Activated CD8-positive, alpha-beta memory T cell treated with anti-CD3 and anti-CD28 coated beads, Interleukin-2, amount 50 U/mL, for 24 hours (primary cell): Measurements from ENCODE around the gene DDX5.
"Not testable (repeated sequence)": the region's sequence is repeated elsewhere in the genome, so short reads cannot be mapped to it uniquely, and the experiment has no call there.

Source experiments
- DNase-seq: peaks from one replicate; pipeline ENCODE4 v3.0.0-alpha.2; 2020; ENCODE audit errors: extremely low read depth

The DDX5 gene

DNA sequence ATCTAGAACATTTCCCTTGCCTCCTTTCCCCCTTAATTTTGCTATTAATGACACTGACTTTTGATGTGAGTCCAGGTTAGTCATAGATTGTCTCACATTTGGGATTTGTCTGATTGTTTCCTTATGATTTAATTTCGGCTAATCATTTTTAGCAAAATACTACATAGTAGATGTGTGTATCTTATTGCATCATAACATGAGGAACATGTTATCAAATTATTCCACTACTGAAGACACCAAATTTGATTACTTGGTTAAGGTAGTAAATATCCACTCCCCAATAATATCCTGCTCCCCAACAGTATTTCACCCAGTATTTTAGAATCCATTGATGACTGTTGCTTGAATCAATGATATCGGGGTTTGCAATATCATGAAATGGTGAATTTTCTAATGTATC is 12.0 kb downstream of the DDX5 start:
- DNase-seq: no peak

DNA sequence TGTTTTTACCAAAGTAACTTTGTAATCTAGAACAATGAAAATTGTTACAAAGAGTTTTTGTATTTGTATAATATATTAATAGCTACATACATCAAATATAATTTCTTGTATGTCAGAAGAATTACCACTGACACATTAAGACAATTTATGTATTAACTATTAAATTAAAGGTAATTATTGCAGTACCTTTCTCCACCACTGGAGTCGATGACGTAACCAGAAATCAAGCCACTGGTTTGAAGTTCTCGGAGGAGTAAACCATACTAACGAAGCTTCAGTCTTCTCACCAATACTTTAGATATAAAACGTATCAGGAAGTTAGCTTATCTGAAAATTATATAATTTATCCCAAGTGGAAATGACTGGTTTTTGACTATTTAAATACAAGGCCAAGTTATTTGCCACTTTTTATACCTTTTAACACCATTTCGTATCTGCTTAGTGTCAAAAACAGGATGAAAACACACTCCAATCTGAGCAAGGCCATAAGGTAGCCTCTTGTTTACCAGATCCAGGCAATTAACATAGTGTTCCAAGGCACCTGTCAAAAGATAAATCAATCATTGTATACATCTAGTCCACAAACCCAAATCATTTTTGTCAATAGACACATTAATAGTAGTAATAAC is 13.5 kb downstream of the DDX5 start:
- DNase-seq: no peak

DNA sequence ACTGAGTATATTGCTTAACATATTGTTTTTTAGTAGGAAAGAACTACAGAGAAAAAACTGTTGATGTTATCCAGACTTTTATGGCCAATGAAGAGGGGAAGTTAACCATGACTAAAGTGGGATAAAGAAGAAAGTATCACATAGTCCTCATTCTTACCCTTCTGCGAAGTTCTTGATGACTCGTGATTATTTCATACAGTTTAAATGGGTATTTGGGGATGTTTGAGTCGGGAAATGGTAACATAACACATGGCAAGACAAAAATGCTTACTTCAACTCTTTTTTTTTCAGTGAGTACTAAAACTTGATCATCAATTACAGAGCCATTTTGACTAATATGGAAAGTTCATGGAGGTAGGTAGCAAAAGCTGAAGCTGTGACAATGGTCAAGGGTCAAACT is 14.1 kb downstream of the DDX5 start:
- no peak for DNase-seq

DNA sequence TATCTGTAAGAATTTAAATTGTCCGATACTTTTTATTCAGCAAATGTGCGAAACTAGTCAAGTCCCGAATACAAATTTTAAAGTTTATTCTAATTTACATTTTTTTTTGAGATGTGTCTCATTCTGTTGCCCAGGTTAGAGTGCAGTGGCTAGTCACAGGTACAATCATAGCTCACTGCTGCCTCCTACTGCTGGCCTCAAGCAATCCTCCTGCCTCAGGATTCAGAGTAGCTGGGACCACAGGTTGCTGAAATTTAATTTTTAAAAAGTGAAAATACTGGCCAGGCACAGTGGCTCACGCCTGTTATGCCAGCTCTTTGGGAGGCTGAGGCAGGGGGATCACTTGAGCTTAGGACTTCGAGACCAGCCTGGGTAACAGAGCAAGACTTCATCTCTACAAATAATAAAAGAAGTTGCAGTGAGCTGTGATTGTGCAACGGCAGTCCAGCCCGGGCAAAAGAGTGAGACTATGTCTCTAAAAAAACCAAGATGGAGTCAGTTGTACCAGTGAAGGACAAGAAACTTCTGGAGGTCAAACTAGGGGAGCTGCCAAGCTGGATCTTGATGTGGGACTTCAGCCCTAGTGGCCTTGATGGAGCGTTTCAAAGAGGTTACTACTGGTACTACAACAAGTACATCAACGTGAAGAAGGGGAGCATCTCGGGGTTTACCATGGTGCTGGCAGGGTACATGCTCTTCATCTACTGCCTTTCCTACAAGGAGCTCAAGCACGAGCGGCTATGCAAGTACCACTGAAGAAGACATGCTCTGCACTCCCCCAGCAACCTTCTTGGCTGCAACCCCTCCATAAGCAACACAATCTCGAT is 14.8 kb downstream of the DDX5 start:
- DNase-seq: no peak

DNA sequence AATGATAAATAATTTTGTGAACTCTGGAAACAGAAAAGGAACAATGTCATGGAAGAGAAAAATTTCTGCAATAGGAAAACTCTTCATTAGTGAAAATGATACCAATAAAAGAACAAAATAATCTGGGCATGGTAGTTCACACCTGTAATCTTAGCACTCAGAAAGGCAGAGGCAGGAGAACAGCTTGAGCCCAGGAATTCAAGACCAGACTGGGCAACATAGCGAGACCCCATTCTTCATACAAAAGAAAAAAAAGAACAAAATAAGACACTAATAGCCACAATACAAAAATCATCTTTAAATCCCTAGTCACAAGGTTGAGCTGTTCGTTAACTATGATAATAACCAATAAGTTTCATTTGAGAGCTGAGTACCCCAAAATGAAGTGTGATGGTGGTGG is 17.8 kb downstream of the DDX5 start:
- DNase-seq: no peak

- DNase-seq: no peak
These were observed 21.7 kb downstream of the DDX5 start for GRCh38 chr17:64484380-64484779.

- DNase-seq: no peak
These were observed 25.1 kb downstream of the DDX5 start for GRCh38 chr17:64480951-64481350.

DNA sequence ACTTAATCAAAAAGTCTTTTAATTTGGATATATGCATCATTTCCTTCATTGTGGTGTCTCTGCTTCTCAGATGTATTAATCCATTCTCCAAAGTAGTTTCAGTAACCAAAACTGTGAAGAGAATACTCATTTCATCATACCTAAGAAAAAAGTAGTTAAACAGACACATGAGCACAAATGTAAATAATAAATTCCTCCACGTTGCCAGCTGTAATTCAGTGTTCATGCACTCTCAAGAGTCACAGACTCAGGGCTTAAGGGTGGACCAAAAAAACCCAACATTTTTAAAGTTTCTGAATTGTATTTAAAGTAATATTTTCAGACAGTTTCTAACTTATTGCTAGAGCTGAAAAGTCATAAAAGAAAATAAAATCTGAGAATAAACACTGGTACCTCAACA is 28.2 kb downstream of the DDX5 start:
- no peak for DNase-seq

- no peak for DNase-seq
These were observed 33.5 kb downstream of the DDX5 start for GRCh38 chr17:64472564-64472963.

DNA sequence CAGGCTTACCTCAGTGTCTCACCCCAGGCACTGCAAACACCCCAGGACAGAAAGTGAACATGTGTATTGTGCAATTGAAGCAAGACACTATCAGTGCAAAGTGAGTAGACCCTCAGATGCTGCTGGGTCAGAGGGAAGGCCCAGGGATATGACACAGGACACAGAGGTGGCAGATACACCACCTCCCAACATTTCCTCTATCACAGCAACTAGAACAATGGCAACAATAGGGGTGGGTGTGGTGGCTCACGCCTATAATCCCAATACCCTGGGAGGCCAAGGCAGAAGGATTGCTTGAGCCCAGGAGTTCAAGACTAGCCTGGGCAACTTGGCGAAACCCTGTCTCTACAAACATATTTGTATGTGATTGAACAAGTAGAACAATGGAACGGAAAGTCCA is 34.6 kb downstream of the DDX5 start:
- DNase-seq: no peak

DNA sequence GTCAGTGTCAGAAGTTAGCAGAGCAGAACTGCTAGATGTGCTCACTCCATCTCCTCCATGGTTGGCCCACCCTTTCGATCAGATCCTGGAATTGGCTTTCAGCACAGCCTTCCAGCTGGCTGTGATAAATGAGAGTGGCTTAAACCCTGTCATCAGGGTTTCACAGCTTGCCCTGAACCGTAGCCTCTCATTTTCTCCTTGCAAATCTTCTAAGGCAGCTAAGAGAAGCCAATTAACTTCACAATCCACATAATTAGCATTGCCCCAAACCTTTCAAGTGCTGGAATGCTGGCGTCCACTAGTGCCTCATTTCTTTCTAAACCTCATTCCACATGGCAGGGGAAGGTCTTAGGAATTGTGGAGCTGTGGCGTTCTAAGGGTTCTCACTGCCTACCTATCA is 35.5 kb downstream of the DDX5 start:
- DNase-seq: no peak

DNA sequence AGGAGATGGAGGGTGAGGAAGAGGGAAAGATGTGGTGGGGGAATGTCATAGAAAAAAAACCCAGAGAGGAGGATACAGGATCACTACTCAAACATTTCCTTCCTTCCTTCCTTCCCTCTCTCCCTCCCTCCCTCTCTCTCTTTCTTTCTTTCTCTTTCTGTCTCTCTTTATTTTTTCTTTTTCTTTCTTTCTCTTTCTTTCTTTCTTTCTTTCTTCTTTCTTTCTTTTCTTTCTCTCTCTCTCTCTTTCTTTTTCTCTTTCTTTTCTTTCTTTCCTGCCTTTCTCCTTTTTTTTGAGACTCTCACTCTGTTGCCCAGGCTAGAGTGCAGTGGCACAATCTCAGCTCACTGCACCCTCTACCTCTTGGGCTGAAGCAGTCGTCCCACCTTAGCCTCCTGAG is 39.3 kb downstream of the DDX5 start:
- not testable (repeated sequence) for DNase-seq

- DNase-seq: no peak
These were observed 39.9 kb downstream of the DDX5 start for GRCh38 chr17:64466019-64466735.

GRCh38 chr17:64461788-64462187 is 44.3 kb downstream of the DDX5 start:
- no peak for DNase-seq

DNA sequence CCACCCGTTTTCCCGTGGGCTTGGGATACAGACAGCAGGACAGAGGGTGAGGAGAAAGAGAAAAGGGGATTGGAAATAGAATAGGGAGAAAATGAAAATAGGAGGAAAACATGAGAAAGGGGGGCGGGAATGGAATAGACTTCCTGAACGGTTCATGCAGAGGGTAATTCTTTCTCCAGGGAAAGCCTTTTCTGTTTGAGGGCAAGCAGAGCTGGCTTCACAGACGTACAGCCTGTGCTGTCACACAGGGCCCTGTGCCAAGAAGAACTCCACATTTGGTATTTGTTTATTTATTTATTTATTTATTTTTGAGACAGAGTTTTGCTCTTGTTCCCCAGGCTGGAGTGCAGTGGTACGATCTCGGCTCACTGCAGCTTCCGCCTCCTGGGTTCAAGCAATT is 45.1 kb downstream of the DDX5 start:
- no peak for DNase-seq

- not testable (repeated sequence) for DNase-seq
These were observed 46.3 kb downstream of the DDX5 start for GRCh38 chr17:64459818-64460217.

- no peak for DNase-seq
These were observed 46.8 kb downstream of the DDX5 start for GRCh38 chr17:64459284-64459747.

- DNase-seq: no peak
These were observed 47.3 kb downstream of the DDX5 start for GRCh38 chr17:64458756-64459155.

DNA sequence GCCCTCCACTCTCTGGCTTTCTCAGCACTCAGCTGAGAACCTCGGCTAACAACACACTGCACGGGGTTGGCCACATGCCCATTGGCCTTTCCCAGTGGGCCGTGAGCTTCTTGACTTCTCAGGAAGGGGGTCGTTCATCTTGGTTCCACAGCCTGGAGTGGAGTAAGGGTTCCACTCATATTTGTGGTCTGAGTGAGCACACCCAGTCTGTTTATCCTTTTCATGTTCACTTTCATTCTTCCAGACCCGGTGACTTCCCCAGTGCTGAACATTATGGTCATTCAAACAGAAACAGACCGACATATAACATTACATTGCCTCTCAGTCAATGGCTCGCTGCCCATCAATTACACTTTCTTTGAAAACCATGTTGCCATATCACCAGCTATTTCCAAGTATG is 48.9 kb downstream of the DDX5 start:
- DNase-seq: no peak

- no peak for DNase-seq
These were observed 49.9 kb downstream of the DDX5 start for GRCh38 chr17:64455993-64456885.

- no peak for DNase-seq
These were observed 56.5 kb downstream of the DDX5 start for GRCh38 chr17:64449545-64449944.
